GM12892 (cell line): ENCODE data around the gene SMIM32.

Experiments used
- POLR2A ChIP-seq: IDR thresholded peaks from 2 replicates; pipeline ENCODE4 v1.6.1; 2011; ENCODE audit warnings: low read depth, low read length, control low read depth
- POLR2AphosphoS5 ChIP-seq: IDR thresholded peaks from 2 replicates; pipeline ENCODE4 v1.6.1; 2011; ENCODE audit warnings: low read depth, low read length, control low read depth
- TAF1 ChIP-seq: IDR thresholded peaks from 2 replicates; pipeline ENCODE4 v1.6.1; 2011; ENCODE audit warnings: low read depth, mild to moderate bottlenecking, control low read depth, low read length, borderline replicate concordance

DNA sequence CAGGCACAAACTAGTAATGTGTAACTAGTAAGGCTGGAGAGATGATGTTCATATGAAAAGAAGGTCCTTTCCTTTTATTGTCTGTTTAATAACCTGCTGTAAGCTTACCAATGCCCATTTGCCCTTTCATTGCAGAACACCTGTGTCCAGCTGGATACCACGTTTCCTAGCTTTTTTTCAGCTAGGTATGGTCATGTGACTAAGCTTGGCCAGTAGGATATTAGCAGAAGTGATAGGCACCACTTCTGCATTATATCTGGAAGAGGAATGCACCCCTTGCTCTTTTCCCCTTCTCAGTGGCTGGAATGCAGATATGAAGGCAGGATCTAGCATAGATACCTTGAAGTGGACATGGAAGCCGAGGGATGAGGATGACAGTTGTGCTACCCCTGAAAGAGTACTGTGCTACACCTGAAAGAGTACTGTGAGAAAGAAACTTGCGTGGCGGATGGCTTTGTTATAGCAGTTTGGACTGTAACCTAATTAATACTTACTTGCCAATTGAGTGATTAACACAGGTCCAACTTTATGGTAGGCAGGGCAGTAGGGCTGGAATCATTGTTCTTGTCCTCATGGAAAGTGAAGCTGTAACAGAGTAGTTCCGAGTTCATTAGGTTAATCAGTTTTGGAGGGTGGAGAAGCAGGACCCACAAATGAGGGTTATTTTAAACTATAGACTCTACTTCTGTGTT lies 6.8 kb downstream of the SMIM32 start:
- TF ChIP-seq POLR2A, result no peak
- TF ChIP-seq POLR2AphosphoS5, result no peak
- TF ChIP-seq TAF1, result no peak
